OCI-LY3 (cell line): ENCODE measurements around the gene PABPN1L.

ENCODE experiments used
- H2AFZ ChIP-seq: fragments of 200-600, 300-600 bp; shearing (Covaris generic); 2 replicates; pipeline ENCODE4 v1.6.0; 2014; ENCODE audit warnings: antibody characterized with exemption, low read depth, low read length
- H3K27ac ChIP-seq: fragments of 200-600, 300-600 bp; sonication (generic); 2 replicates; pipeline ENCODE4 v1.5.1; 2014; ENCODE audit warnings: mild to moderate bottlenecking, low read length, moderate library complexity, mixed read lengths
- H3K27me3 ChIP-seq: fragments of 200-600, 300-600 bp; sonication (generic); 2 replicates; pipeline ENCODE4 v1.6.1; 2014; ENCODE audit warnings: low read depth, low read length, mixed read lengths
- H3K36me3 ChIP-seq: fragments of 200-600, 300-600 bp; sonication (generic); replicated peaks from 2 replicates; pipeline ENCODE3; 2014; ENCODE audit warnings: low read depth, low read length, mixed read lengths
- H3K4me1 ChIP-seq: fragments of 300-600, 200-600 bp; sonication (generic); 2 replicates; pipeline ENCODE4 v1.6.1; 2014; ENCODE audit warnings: low read length, mixed read lengths
- H3K4me2 ChIP-seq: fragments of 200-600, 300-600 bp; sonication (generic); 2 replicates; pipeline ENCODE4 v1.6.1; 2014; ENCODE audit warnings: low read length, mixed read lengths
- H3K4me3 ChIP-seq: fragments of 300-600, 200-600 bp; sonication (generic); 2 replicates; pipeline ENCODE4 v1.5.1; 2014; ENCODE audit warnings: antibody characterized with exemption, mild to moderate bottlenecking, low read length, moderate library complexity
- H3K79me2 ChIP-seq: fragments of 300-600, 200-600 bp; shearing (Covaris generic); 2 replicates; pipeline ENCODE4 v1.6.1; 2014; ENCODE audit warnings: mild to moderate bottlenecking, low read length, mixed read lengths
- H3K9ac ChIP-seq: fragments of 300-600, 200-600 bp; shearing (Covaris generic); 2 replicates; pipeline ENCODE4 v1.6.0; 2014; ENCODE audit warnings: mild to moderate bottlenecking, low read length, moderate library complexity
- H3K9me3 ChIP-seq: fragments of 200-600, 300-600 bp; shearing (Covaris generic); 2 replicates; pipeline ENCODE4 v1.6.1; 2014; ENCODE audit warnings: low read length, mixed read lengths; ENCODE audit not compliant: insufficient read depth
- H4K20me1 ChIP-seq: fragments of 200-600, 300-600 bp; sonication (generic); 2 replicates; pipeline ENCODE4 v1.6.1; 2016; ENCODE audit warnings: low read length, mixed read lengths; ENCODE audit not compliant: insufficient read depth
- CTCF ChIP-seq: fragments of 200-600, 300-600 bp; sonication (generic); IDR thresholded peaks from 2 replicates; pipeline ENCODE4 v1.5.1; 2014; ENCODE audit warnings: antibody characterized with exemption, low read length, low read depth
- EZH2phosphoT487 ChIP-seq: fragments of 200-600 bp; shearing (Covaris generic); IDR thresholded peaks from 2 replicates; pipeline ENCODE4 v1.6.1; 2018; ENCODE audit warnings: antibody characterized with exemption, mixed run types, low read depth

The PABPN1L gene

GRCh38 chr16:88899901-88900661 is 33.6 kb upstream of the PABPN1L start:
- no peak overlapping the region for H3K27ac ChIP-seq
- no peak overlapping the region for H3K9ac ChIP-seq
- H3K9me3 ChIP-seq = no peaks in the 10 kb centered on the region
- TF ChIP-seq CTCF (no peak), EZH2phosphoT487 (no peak)
- H3K36me3 ChIP-seq = peaks cover 16% of the 10 kb centered on the region
- H3K79me2 ChIP-seq = no peaks in the 10 kb centered on the region; the same call in 1 of the 2 replicates
- no peak overlapping the region for H2AFZ ChIP-seq
- H4K20me1 ChIP-seq = peaks cover 37% of the 10 kb centered on the region
- H3K4me1 ChIP-seq = no peaks in the 10 kb centered on the region
- H3K4me2 ChIP-seq = no peak overlapping the region
- H3K27me3 ChIP-seq = no peaks in the 10 kb centered on the region
- no peak overlapping the region for H3K4me3 ChIP-seq

- Histone ChIP-seq H4K20me1 (peaks cover 23% of the 10 kb centered on the region), H2AFZ (no peak overlapping the region), H3K79me2 (no peaks in the 10 kb centered on the region), H3K4me1 (no peaks in the 10 kb centered on the region), H3K27ac (no peak overlapping the region), H3K4me3 (no peak overlapping the region), H3K36me3 (peaks cover 18% of the 10 kb centered on the region), H3K4me2 (no peak overlapping the region), H3K9me3 (no peaks in the 10 kb centered on the region), H3K27me3 (no peaks in the 10 kb centered on the region), H3K9ac (no peak overlapping the region)
- TF ChIP-seq CTCF (no peak), EZH2phosphoT487 (no peak)
These were observed 31.4 kb upstream of the PABPN1L start for GRCh38 chr16:88897696-88898425.

- H3K27me3 ChIP-seq = no peaks in the 10 kb centered on the region
- TF ChIP-seq EZH2phosphoT487 (no peak), CTCF (no peak)
- H3K4me2 ChIP-seq = no peak overlapping the region
- no peak overlapping the region for H3K27ac ChIP-seq
- no peaks in the 10 kb centered on the region for H3K79me2 ChIP-seq
- peaks cover 9% of the 10 kb centered on the region for H4K20me1 ChIP-seq
- H2AFZ ChIP-seq = no peak overlapping the region
- no peak overlapping the region for H3K9ac ChIP-seq
- no peaks in the 10 kb centered on the region for H3K4me1 ChIP-seq
- H3K4me3 ChIP-seq = no peak overlapping the region
- H3K9me3 ChIP-seq = no peaks in the 10 kb centered on the region
- peaks cover 18% of the 10 kb centered on the region for H3K36me3 ChIP-seq
These were observed 30.0 kb upstream of the PABPN1L start for GRCh38 chr16:88896238-88897070.

GRCh38 chr16:88895335-88895734 is 28.9 kb upstream of the PABPN1L start:
- TF ChIP-seq EZH2phosphoT487 = no peak
- TF ChIP-seq CTCF = no peak
- H3K27ac ChIP-seq = no peak overlapping the region
- no peak overlapping the region for H3K9ac ChIP-seq
- H3K4me1 ChIP-seq = no peaks in the 10 kb centered on the region
- H3K4me2 ChIP-seq = no peak overlapping the region
- H3K4me3 ChIP-seq = no peak overlapping the region
- H3K9me3 ChIP-seq = no peaks in the 10 kb centered on the region
- peaks cover 17% of the 10 kb centered on the region for H3K36me3 ChIP-seq
- H3K79me2 ChIP-seq = no peaks in the 10 kb centered on the region
- no peak overlapping the region for H2AFZ ChIP-seq
- peaks cover 5% of the 10 kb centered on the region; the same call in 1 of the 2 replicates for H4K20me1 ChIP-seq
- no peaks in the 10 kb centered on the region for H3K27me3 ChIP-seq
